Mesenchymal stem cell (in vitro differentiated cells and primary cell): ENCODE data around the gene CDKN2B-AS1.
A peak's percentile ranks its signal among the peaks of the same experiment; 100 is the strongest.

Experiments
- DNase-seq: peaks from one replicate; pipeline ENCODE4 v3.0.0-alpha.2; 2013
- H2AFZ ChIP-seq: one replicate; pipeline ENCODE4 v1.6.1; 2013; ENCODE audit warnings: low read depth, mild to moderate bottlenecking, control low read depth, inconsistent platforms, low read length, moderate library complexity
- H2AK5ac ChIP-seq: 2 replicates; pipeline ENCODE4 v1.6.1; 2013; ENCODE audit warnings: low read length, moderate library complexity, mild to moderate bottlenecking, inconsistent platforms; ENCODE audit not compliant: severe bottlenecking
- H2BK120ac ChIP-seq: one replicate; pipeline ENCODE4 v1.6.1; 2013; ENCODE audit warnings: low read depth, mild to moderate bottlenecking, inconsistent platforms, low read length, moderate library complexity
- H2BK12ac ChIP-seq, 2 experiments: one replicate each; pipeline ENCODE4 v1.6.1; 2013; ENCODE audit warnings: inconsistent platforms in 2 of 2, low read length in 2 of 2, mild to moderate bottlenecking in 2 of 2, moderate library complexity in 2 of 2, control low read depth in 1 of 2
- H2BK15ac ChIP-seq: one replicate; pipeline ENCODE4 v1.6.1; 2013; ENCODE audit warnings: mild to moderate bottlenecking, low read depth, inconsistent platforms; ENCODE audit not compliant: poor library complexity, severe bottlenecking
- H2BK5ac ChIP-seq: 2 replicates; pipeline ENCODE4 v1.6.1; 2013; ENCODE audit warnings: low read depth, mild to moderate bottlenecking, low read length, control low read depth, inconsistent platforms; ENCODE audit not compliant: poor library complexity, severe bottlenecking
- H3K14ac ChIP-seq, 2 experiments: one replicate each; pipeline ENCODE4 v1.6.1; 2013; ENCODE audit warnings: inconsistent platforms in 2 of 2, low read length in 2 of 2, control low read depth in 1 of 2, mild to moderate bottlenecking in 1 of 2, moderate library complexity in 1 of 2
- H3K18ac ChIP-seq, 2 experiments: one replicate each; pipeline ENCODE4 v1.6.1; 2013; ENCODE audit warnings: inconsistent platforms in 2 of 2, low read length in 2 of 2, control low read depth in 1 of 2, low read depth in 1 of 2, mild to moderate bottlenecking in 1 of 2
- H3K23ac ChIP-seq, 2 experiments: one replicate each; pipeline ENCODE4 v1.6.1; 2013; ENCODE audit warnings: inconsistent platforms in 2 of 2, low read length in 2 of 2, mild to moderate bottlenecking in 2 of 2, moderate library complexity in 2 of 2, control low read depth in 1 of 2
- H3K27ac ChIP-seq: 2 replicates; pipeline ENCODE4 v1.5.1; 2013; ENCODE audit warnings: mild to moderate bottlenecking, moderate library complexity, low read length, control low read depth, inconsistent platforms; ENCODE audit not compliant: poor library complexity, severe bottlenecking
- H3K27me3 ChIP-seq, 2 experiments: 2 replicates each; pipeline versions ENCODE4 v1.6.1 to v1.7.0; 2013; ENCODE audit warnings: low read length in 2 of 2, mild to moderate bottlenecking in 2 of 2, moderate library complexity in 2 of 2, control low read depth in 1 of 2, inconsistent platforms in 1 of 2; ENCODE audit not compliant: control insufficient read depth in 1 of 2, insufficient read depth in 1 of 2
- H3K36me3 ChIP-seq, 2 experiments: 2 replicates each; pipeline versions ENCODE4 v1.6.1 to v1.7.0; 2013; ENCODE audit warnings: low read length in 2 of 2, control low read depth in 1 of 2, inconsistent platforms in 1 of 2, low read depth in 1 of 2, mild to moderate bottlenecking in 1 of 2; ENCODE audit not compliant: insufficient read depth in 2 of 2, control insufficient read depth in 1 of 2
- H3K4ac ChIP-seq, 2 experiments: one replicate each; pipeline ENCODE4 v1.6.1; 2013; ENCODE audit warnings: inconsistent platforms in 2 of 2, low read length in 2 of 2, mild to moderate bottlenecking in 2 of 2, moderate library complexity in 2 of 2, control low read depth in 1 of 2, low read depth in 1 of 2
- H3K4me1 ChIP-seq: 2 replicates; pipeline ENCODE4 v1.6.1; 2013; ENCODE audit warnings: low read depth, low read length, control low read depth; ENCODE audit not compliant: control insufficient read depth, insufficient read depth
- H3K4me2 ChIP-seq: 2 replicates; pipeline ENCODE4 v1.6.1; 2013; ENCODE audit warnings: low read length, mild to moderate bottlenecking, inconsistent platforms; ENCODE audit not compliant: poor library complexity, severe bottlenecking
- H3K4me3 ChIP-seq, 2 experiments: 2 replicates each; pipeline versions ENCODE4 v1.5.1 to v1.7.0; 2013; ENCODE audit warnings: low read length in 2 of 2, mild to moderate bottlenecking in 2 of 2, control low read depth in 1 of 2, low read depth in 1 of 2; ENCODE audit not compliant: insufficient read depth in 1 of 2
- H3K79me1 ChIP-seq: replicated peaks from 2 replicates; pipeline ENCODE4 v1.6.1; 2013; ENCODE audit warnings: mild to moderate bottlenecking, control low read depth, low read length, inconsistent platforms; ENCODE audit not compliant: poor library complexity, severe bottlenecking
- H3K9ac ChIP-seq: 2 replicates; pipeline ENCODE4 v1.7.0; 2013; ENCODE audit warnings: mild to moderate bottlenecking, low read length, moderate library complexity
- H3K9me3 ChIP-seq: 2 replicates; pipeline ENCODE4 v1.7.0; 2013; ENCODE audit warnings: mild to moderate bottlenecking, low read length; ENCODE audit not compliant: control insufficient read depth
- H4K8ac ChIP-seq: one replicate; pipeline ENCODE4 v1.6.1; 2013; ENCODE audit warnings: inconsistent platforms, mild to moderate bottlenecking, low read length, moderate library complexity
- H4K91ac ChIP-seq: one replicate; pipeline ENCODE4 v1.6.1; 2013; ENCODE audit warnings: mild to moderate bottlenecking, low read length, inconsistent platforms
- WGBS: methylation state at CpG from one replicate; pipeline ENCODE4 v1.1.7; 2013; ENCODE audit warnings: mixed read lengths; 5-methylcytosine and 5-hydroxymethylcytosine counted together

The CDKN2B-AS1 gene

GRCh38 chr9:22088053-22088716 lies 93.6 kb downstream of the CDKN2B-AS1 start:
- no peak overlapping the region for H2BK5ac ChIP-seq
- no peaks in the 10 kb centered on the region for H3K27me3 ChIP-seq
- no peak overlapping the region for H2BK12ac ChIP-seq
- no peaks in the 10 kb centered on the region for H3K9me3 ChIP-seq
- no peak overlapping the region for H3K4me2 ChIP-seq
- H2BK15ac ChIP-seq = no peak overlapping the region
- no peak overlapping the region for H3K18ac ChIP-seq
- no peaks in the 10 kb centered on the region for H3K79me1 ChIP-seq
- 100% methylated on average over 2 of the region's 5 CpGs for WGBS
- no peak overlapping the region for H3K14ac ChIP-seq
- no peak overlapping the region for H4K91ac ChIP-seq
- no peak overlapping the region for H2BK120ac ChIP-seq
- H3K27ac ChIP-seq = no peak overlapping the region
- no peak overlapping the region for H3K4me3 ChIP-seq
- H3K23ac ChIP-seq = no peak overlapping the region
- no peak overlapping the region for H3K4ac ChIP-seq
- no peaks in the 10 kb centered on the region for H3K36me3 ChIP-seq
- DNase-seq = no peak
- no peak overlapping the region for H4K8ac ChIP-seq
- H2AK5ac ChIP-seq = no peak overlapping the region
- no peak overlapping the region for H2AFZ ChIP-seq
- peaks cover 2% of the 10 kb centered on the region for H3K4me1 ChIP-seq
- no peak overlapping the region for H3K9ac ChIP-seq

GRCh38 chr9:22088717-22089061 lies 94.1 kb downstream of the CDKN2B-AS1 start:
- no peaks in the 10 kb centered on the region for H3K79me1 ChIP-seq
- no peaks in the 10 kb centered on the region for H3K9me3 ChIP-seq
- H3K18ac ChIP-seq = no peak overlapping the region
- no peak overlapping the region for H2BK12ac ChIP-seq
- H2BK15ac ChIP-seq = no peak overlapping the region
- no peak overlapping the region for H2BK5ac ChIP-seq
- H3K4ac ChIP-seq = no peak overlapping the region
- H3K23ac ChIP-seq = no peak overlapping the region
- no peak overlapping the region for H4K8ac ChIP-seq
- H3K4me3 ChIP-seq = no peak overlapping the region
- H3K27me3 ChIP-seq = no peaks in the 10 kb centered on the region
- no peak for DNase-seq
- H3K4me1 ChIP-seq = peaks cover 2% of the 10 kb centered on the region
- no peak overlapping the region for H3K14ac ChIP-seq
- H3K36me3 ChIP-seq = no peaks in the 10 kb centered on the region
- no peak overlapping the region for H2AFZ ChIP-seq
- 83% methylated on average over 1 of the region's 1 CpG for WGBS
- no peak overlapping the region for H4K91ac ChIP-seq
- H3K27ac ChIP-seq = no peak overlapping the region
- no peak overlapping the region for H3K4me2 ChIP-seq
- no peak overlapping the region for H2BK120ac ChIP-seq
- no peak overlapping the region for H3K9ac ChIP-seq
- H2AK5ac ChIP-seq = no peak overlapping the region

- H3K14ac ChIP-seq = no peak overlapping the region
- no peak overlapping the region for H2BK120ac ChIP-seq
- no peak overlapping the region for H3K27ac ChIP-seq
- no peak overlapping the region for H2BK15ac ChIP-seq
- H3K4me2 ChIP-seq = no peak overlapping the region
- WGBS = no CpG with 5 or more reads among the region's 1 CpG
- peaks cover 2% of the 10 kb centered on the region for H3K4me1 ChIP-seq
- no peak overlapping the region for H3K23ac ChIP-seq
- H2BK12ac ChIP-seq = no peak overlapping the region
- H3K4ac ChIP-seq = no peak overlapping the region
- DNase-seq = peak; percentile 87
- H2AK5ac ChIP-seq = no peak overlapping the region
- H3K4me3 ChIP-seq = no peak overlapping the region
- H4K91ac ChIP-seq = no peak overlapping the region
- no peak overlapping the region for H2AFZ ChIP-seq
- no peaks in the 10 kb centered on the region for H3K27me3 ChIP-seq
- no peaks in the 10 kb centered on the region for H3K36me3 ChIP-seq
- H3K9ac ChIP-seq = peak overlapping the region; percentile 59
- no peak overlapping the region for H3K18ac ChIP-seq
- no peak overlapping the region for H4K8ac ChIP-seq
- H3K79me1 ChIP-seq = no peaks in the 10 kb centered on the region
- H3K9me3 ChIP-seq = no peaks in the 10 kb centered on the region
- H2BK5ac ChIP-seq = no peak overlapping the region
Measured at GRCh38 chr9:22097707-22098106, 103.1 kb downstream of the CDKN2B-AS1 start.

- WGBS = 88% methylated on average over 3 of the region's 3 CpGs
- Histone ChIP-seq H3K9ac (no peak overlapping the region), H2BK15ac (no peak overlapping the region), H4K91ac (no peak overlapping the region), H3K4me3 (no peak overlapping the region), H3K23ac (no peak overlapping the region), H3K14ac (no peak overlapping the region), H3K27ac (no peak overlapping the region), H3K18ac (no peak overlapping the region), H2BK5ac (no peak overlapping the region), H2AK5ac (no peak overlapping the region), H3K9me3 (no peaks in the 10 kb centered on the region), H3K4me2 (no peak overlapping the region), H2BK12ac (peak overlapping the region; percentile 9 to 76), H3K79me1 (no peaks in the 10 kb centered on the region), H3K36me3 (no peaks in the 10 kb centered on the region), H2BK120ac (no peak overlapping the region), H4K8ac (no peak overlapping the region), H3K27me3 (no peaks in the 10 kb centered on the region), H3K4me1 (peaks cover 2% of the 10 kb centered on the region), H3K4ac (peak overlapping the region in 1 of 2 experiments; percentile 24), H2AFZ (no peak overlapping the region)
- DNase-seq = peak; percentile 36
Measured at GRCh38 chr9:22098643-22099332, 104.2 kb downstream of the CDKN2B-AS1 start.
